Left kidney (tissue), 2 donors: ENCODE data around the gene KRTAP12-4. TPM values are rescaled to one million over a fixed set of nuclear protein-coding genes. Genes with fewer than 3 reads are reported as not detected.
"Not testable (repeated sequence)": the region's sequence is repeated elsewhere in the genome, so short reads cannot be mapped to it uniquely, and the experiment has no call there.

Experiments
- DNase-seq: peaks from one replicate; pipeline ENCODE4 v3.0.0-alpha.2; 2013
- polyA plus RNA-seq: library from polyadenylated mRNA; unstranded; fragments of 120-200 nt; gene quantifications from one replicate; pipeline ENCODE4 v1.2.1, GENCODE V29; 2013; ENCODE audit not compliant: insufficient read length

Gene KRTAP12-4
- polyA plus RNA-seq, 1 donor: not detected

GRCh38 chr21:44687671-44688070 is 33.2 kb upstream of the KRTAP12-4 start:
- no peak for DNase-seq

- DNase-seq: no peak
Observed at GRCh38 chr21:44686843-44687561, 32.5 kb upstream of the KRTAP12-4 start.

- no peak for DNase-seq
Observed at GRCh38 chr21:44686000-44686781, 31.7 kb upstream of the KRTAP12-4 start.

- DNase-seq: not testable (repeated sequence)
Observed at GRCh38 chr21:44685050-44685449, 30.6 kb upstream of the KRTAP12-4 start.

GRCh38 chr21:44684483-44684882 is 30.0 kb upstream of the KRTAP12-4 start:
- no peak for DNase-seq

- no peak for DNase-seq
Observed at GRCh38 chr21:44684077-44684476, 29.6 kb upstream of the KRTAP12-4 start.

- no peak for DNase-seq
Observed at GRCh38 chr21:44682580-44683151, 28.2 kb upstream of the KRTAP12-4 start.

GRCh38 chr21:44681861-44682579 is 27.6 kb upstream of the KRTAP12-4 start, which contains the start of gene KRTAP12-1:
KRTAP12-1 (minus strand) TSS chr21:44682163; CDS start chr21:44682123, 40 bp downstream.
- no peak for DNase-seq

- no peak for DNase-seq
Observed at GRCh38 chr21:44681152-44681551, 26.7 kb upstream of the KRTAP12-4 start.

GRCh38 chr21:44677881-44678280 is 23.4 kb upstream of the KRTAP12-4 start:
- DNase-seq: no peak

GRCh38 chr21:44671911-44672310 is 17.5 kb upstream of the KRTAP12-4 start:
- no peak for DNase-seq

- DNase-seq: no peak
Observed at GRCh38 chr21:44670642-44671432, 16.4 kb upstream of the KRTAP12-4 start.

GRCh38 chr21:44667612-44668011 is 13.2 kb upstream of the KRTAP12-4 start:
- DNase-seq: no peak

- DNase-seq: no peak
Observed at GRCh38 chr21:44666401-44667320, 12.2 kb upstream of the KRTAP12-4 start, which contains the start of gene KRTAP12-2. KRTAP12-2 (minus strand) TSS chr21:44666927; CDS start chr21:44666886, 41 bp downstream.

GRCh38 chr21:44664691-44665090 is 10.2 kb upstream of the KRTAP12-4 start:
- no peak for DNase-seq

- not testable (repeated sequence) for DNase-seq
Observed at GRCh38 chr21:44661567-44661966, 7.1 kb upstream of the KRTAP12-4 start.

- no peak for DNase-seq
Observed at GRCh38 chr21:44658913-44659595, 4.6 kb upstream of the KRTAP12-4 start.

GRCh38 chr21:44658541-44658910 is 4.1 kb upstream of the KRTAP12-4 start:
- DNase-seq: no peak
